ENCODE data around the gene LRP11.
"Not testable (repeated sequence)": the region's sequence is repeated elsewhere in the genome, so short reads cannot be mapped to it uniquely, and the experiment has no call there.

The LRP11 gene

DNA sequence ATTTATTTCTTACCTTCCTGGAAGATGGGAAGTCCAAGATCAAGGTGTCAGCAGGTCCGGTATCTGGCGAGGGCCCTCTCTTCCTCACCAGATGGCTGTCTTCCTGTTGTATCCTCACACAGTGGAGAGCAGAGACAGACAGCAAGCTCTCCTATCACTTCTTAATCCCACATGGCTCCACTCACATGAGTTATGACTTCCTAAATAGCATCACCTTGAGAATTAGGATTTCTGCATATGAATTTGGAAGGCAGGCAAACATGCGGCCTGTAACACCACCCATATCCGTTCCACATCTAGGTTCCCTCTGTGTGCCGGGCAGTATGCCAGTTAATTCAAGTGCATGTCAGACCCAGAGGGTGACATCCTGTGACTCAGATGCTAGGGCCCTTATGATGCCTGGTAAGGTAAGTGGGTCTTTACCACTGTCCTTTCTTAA is 31.7 kb upstream of the LRP11 start:
- no peak for DNase-seq (ENCODE audit: extremely low read depth, insufficient read length)
- TF ChIP-seq, protein P1, sequence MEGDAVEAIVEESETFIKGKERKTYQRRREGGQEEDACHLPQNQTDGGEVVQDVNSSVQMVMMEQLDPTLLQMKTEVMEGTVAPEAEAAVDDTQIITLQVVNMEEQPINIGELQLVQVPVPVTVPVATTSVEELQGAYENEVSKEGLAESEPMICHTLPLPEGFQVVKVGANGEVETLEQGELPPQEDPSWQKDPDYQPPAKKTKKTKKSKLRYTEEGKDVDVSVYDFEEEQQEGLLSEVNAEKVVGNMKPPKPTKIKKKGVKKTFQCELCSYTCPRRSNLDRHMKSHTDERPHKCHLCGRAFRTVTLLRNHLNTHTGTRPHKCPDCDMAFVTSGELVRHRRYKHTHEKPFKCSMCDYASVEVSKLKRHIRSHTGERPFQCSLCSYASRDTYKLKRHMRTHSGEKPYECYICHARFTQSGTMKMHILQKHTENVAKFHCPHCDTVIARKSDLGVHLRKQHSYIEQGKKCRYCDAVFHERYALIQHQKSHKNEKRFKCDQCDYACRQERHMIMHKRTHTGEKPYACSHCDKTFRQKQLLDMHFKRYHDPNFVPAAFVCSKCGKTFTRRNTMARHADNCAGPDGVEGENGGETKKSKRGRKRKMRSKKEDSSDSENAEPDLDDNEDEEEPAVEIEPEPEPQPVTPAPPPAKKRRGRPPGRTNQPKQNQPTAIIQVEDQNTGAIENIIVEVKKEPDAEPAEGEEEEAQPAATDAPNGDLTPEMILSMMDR (IDR thresholded peaks at IDR 0.05; ENCODE audit: insufficient read depth, low read length, poor library complexity, severe bottlenecking): no peak
- Histone ChIP-seq H3K27me3 (replicated peaks; ENCODE audit: control insufficient read depth, insufficient read depth, low read length) (peaks cover 2% of the 10 kb centered on the region), H3K4me3 (replicated peaks; ENCODE audit: low read depth, low read length) (no peak overlapping the region), H3K36me3 (ENCODE audit: control insufficient read depth, insufficient read depth, low read length) (no peaks in the 10 kb centered on the region)

DNA sequence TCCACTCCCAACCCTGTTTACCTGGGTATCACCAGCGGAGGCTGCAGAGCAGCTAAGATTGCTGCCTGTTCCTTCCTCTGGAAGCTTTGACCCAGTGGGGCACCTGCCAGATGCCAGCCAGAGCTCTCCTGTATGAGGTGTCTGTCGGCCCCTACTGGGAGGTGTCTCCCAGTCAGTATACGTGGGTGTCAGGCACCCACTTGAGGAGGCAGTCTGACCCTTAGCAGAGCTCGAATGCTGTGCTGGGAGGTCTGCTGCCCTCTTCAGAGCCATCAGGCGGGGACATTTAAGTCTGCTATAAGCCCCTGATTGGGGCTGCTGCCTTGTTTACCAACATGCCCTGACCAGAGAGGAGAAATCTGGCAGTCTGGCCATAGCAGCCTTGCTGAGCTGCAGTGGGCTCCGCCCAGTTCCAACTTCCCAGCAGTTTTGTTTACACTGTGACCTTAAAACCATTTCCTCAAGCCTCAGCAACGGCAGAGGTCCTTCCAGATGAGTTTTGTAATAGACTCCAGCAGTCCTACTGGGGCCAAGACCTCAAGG is 31.0 kb upstream of the LRP11 start:
- H3K27me3 ChIP-seq (replicated peaks; ENCODE audit: control insufficient read depth, insufficient read depth, low read length): peaks cover 2% of the 10 kb centered on the region; the same call in 1 of the 2 replicates
- H3K36me3 ChIP-seq (ENCODE audit: control insufficient read depth, insufficient read depth, low read length): no peaks in the 10 kb centered on the region
- H3K4me3 ChIP-seq (replicated peaks; ENCODE audit: low read depth, low read length): no peak overlapping the region
- TF ChIP-seq, protein P1 (IDR thresholded peaks at IDR 0.05; ENCODE audit: insufficient read depth, low read length, poor library complexity, severe bottlenecking): no peak
- DNase-seq (ENCODE audit: extremely low read depth, insufficient read length): no peak

DNA sequence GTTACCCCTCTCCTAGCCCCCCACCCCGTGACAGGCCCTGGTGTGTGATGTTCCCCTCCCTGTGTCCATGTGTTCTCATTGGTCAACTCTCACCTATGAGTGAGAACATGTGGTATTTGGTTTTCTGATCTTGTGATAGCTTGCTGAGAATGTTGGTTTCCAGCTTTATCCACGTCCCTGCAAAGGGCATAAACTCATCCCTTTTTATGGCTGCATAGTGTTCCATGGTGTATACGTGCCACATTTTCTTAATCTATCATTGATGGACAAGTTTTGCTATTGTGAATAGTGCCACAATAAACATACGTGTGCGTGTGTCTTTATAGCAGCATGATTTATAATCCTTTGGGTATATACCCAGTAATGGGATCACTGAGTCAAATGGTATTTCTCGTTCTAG is 27.7 kb upstream of the LRP11 start:
- not testable (repeated sequence) for H3K27me3 ChIP-seq (replicated peaks; ENCODE audit: control insufficient read depth, insufficient read depth, low read length); H3K4me3 ChIP-seq (replicated peaks; ENCODE audit: low read depth, low read length); DNase-seq (ENCODE audit: extremely low read depth, insufficient read length); H3K36me3 ChIP-seq (ENCODE audit: control insufficient read depth, insufficient read depth, low read length)

DNA sequence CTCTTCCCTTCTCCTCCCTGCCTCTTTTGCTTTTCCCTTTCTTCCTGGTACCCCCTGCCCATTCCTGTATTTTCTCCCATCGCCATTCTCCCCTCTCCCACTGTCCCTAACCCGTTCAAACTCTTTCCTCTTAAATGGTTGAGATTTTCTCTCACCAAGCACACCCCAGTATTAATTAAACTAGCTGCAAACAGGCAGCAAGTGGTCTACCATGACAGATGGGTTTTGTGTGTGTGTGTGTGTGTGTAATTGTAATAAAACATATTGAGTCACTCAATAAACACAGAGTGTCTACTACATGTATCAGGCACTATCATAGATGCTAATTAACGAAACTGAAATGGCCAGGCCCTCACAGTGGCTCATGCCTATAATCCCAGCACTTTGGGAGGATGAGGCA is 27.1 kb upstream of the LRP11 start:
- Histone ChIP-seq H3K4me3 (replicated peaks; ENCODE audit: low read depth, low read length) (no peak overlapping the region), H3K27me3 (replicated peaks; ENCODE audit: control insufficient read depth, insufficient read depth, low read length) (no peaks in the 10 kb centered on the region; the same call in none of the 2 replicates), H3K36me3 (ENCODE audit: control insufficient read depth, insufficient read depth, low read length) (no peaks in the 10 kb centered on the region)
- no peak for DNase-seq (ENCODE audit: extremely low read depth, insufficient read length)
- TF ChIP-seq, protein P1 (IDR thresholded peaks at IDR 0.05; ENCODE audit: insufficient read depth, low read length, poor library complexity, severe bottlenecking): no peak

DNA sequence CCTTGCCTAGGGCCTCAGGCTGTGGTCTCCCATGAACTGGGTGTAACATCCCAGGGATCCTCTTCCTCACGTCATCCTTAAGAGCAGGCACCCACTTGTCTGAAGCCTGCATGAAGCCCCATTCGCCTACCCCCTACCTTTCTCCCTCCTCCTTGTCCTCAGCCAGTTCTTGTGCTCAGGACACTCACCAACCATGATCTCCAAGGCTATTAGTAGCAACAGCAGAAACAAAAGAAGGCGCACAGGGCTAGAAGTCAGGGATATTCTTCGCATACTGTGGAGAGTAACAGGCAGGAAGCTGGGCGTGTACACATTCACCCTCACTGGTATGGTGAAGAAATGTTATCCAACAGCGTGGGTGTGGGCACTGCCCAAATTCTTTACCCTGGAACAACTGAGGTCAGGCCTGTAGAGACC is 26.5 kb upstream of the LRP11 start:
- Histone ChIP-seq H3K4me3 (replicated peaks; ENCODE audit: low read depth, low read length) (no peak overlapping the region), H3K36me3 (ENCODE audit: control insufficient read depth, insufficient read depth, low read length) (no peaks in the 10 kb centered on the region), H3K27me3 (replicated peaks; ENCODE audit: control insufficient read depth, insufficient read depth, low read length) (no peaks in the 10 kb centered on the region; the same call in none of the 2 replicates)
- no peak for DNase-seq (ENCODE audit: extremely low read depth, insufficient read length)
- TF ChIP-seq, protein P1 (IDR thresholded peaks at IDR 0.05; ENCODE audit: insufficient read depth, low read length, poor library complexity, severe bottlenecking): no peak

DNA sequence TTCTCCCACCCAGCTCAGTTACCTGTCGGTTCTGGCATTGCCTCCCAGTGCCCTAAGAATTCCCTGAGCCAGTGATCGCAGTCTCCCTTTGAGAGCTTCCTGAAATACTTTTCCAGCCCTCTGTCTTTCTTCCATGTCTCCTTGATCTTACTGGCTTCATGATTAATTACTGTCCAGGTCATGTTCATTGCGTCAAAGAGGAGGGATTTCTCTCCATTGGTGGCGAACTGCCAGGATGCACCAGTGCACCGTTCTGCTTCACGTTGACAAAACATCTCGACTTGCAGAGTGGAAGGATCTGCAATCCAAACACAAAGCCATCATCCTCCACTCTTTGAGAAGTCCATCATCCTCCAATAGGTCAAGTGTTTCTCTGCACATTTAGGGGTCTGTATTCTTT is 25.2 kb upstream of the LRP11 start:
- no peaks in the 10 kb centered on the region for H3K36me3 ChIP-seq (ENCODE audit: control insufficient read depth, insufficient read depth, low read length)
- DNase-seq (ENCODE audit: extremely low read depth, insufficient read length): no peak
- H3K27me3 ChIP-seq (replicated peaks; ENCODE audit: control insufficient read depth, insufficient read depth, low read length): no peaks in the 10 kb centered on the region; the same call in none of the 2 replicates
- H3K4me3 ChIP-seq (replicated peaks; ENCODE audit: low read depth, low read length): no peak overlapping the region
- TF ChIP-seq, protein P1 (IDR thresholded peaks at IDR 0.05; ENCODE audit: insufficient read depth, low read length, poor library complexity, severe bottlenecking): no peak

Data from GM06990 (cell line).